HEK293 (cell line): ENCODE measurements around the gene GDI2.

ENCODE experiments used
- CTCF ChIA-PET: fragments of 350-600 bp; formaldehyde crosslinking; extraction: SDS; loops from one replicate; lab custom pipeline; 2021; ENCODE audit warnings: antibody characterized with exemption; lab: Yijun Ruan, JAX
- POLR2A ChIA-PET: fragments of 300-600 bp; formaldehyde crosslinking; extraction: SDS; loops from one replicate; lab custom pipeline; 2020; ENCODE audit warnings: antibody characterized with exemption, inconsistent platforms; lab: Yijun Ruan, JAX
- H3K27ac ChIP-seq: fragments of 200-500 bp; sonication (Bioruptor generic); 2 replicates; pipeline ENCODE4 v1.5.1; 2014; ENCODE audit warnings: low read depth, low read length, control low read depth, inconsistent platforms; ENCODE audit errors: extremely low read depth
- H3K36me3 ChIP-seq, 2 experiments: fragments of 200-500 bp in 1 of 2; sonication (Bioruptor generic) in 1 of 2; 1 replicate in 1 of 2; 2 replicates in 1 of 2; pipeline ENCODE4 v1.5.1; 2014 to 2017; ENCODE audit warnings: inconsistent platforms in 2 of 2, low read length in 2 of 2; ENCODE audit not compliant: control insufficient read depth in 2 of 2, insufficient read depth in 1 of 2
- H3K4me1 ChIP-seq: fragments of 200-500 bp; sonication (Bioruptor generic); 2 replicates; pipeline ENCODE4 v1.5.1; 2014; ENCODE audit warnings: mild to moderate bottlenecking, low read length, inconsistent platforms; ENCODE audit not compliant: control insufficient read depth, insufficient read depth
- H3K4me3 ChIP-seq: 2 replicates; pipeline ENCODE4 v1.5.1; 2011; ENCODE audit warnings: low read depth, mild to moderate bottlenecking, control low read depth, low read length, moderate library complexity
- H3K9me3 ChIP-seq: fragments of 200-500 bp; sonication (Bioruptor generic); 2 replicates; pipeline ENCODE4 v1.5.1; 2014; ENCODE audit warnings: low read depth, low read length, inconsistent platforms; ENCODE audit not compliant: control insufficient read depth, insufficient read depth
- ATF2 ChIP-seq: fragments of 450-650 bp; formaldehyde crosslinking; IDR thresholded peaks from 2 replicates; pipeline ENCODE4 v1.5.1; 2016; ENCODE audit warnings: missing biosample characterization, missing genetic modification characterization, low read depth
- BCL6B ChIP-seq: fragments of 450-650 bp; formaldehyde crosslinking; IDR thresholded peaks from 2 replicates; pipeline ENCODE4 v1.5.1; 2017; ENCODE audit warnings: missing biosample characterization, missing genetic modification characterization
- GLIS1 ChIP-seq: fragments of 450-650 bp; formaldehyde crosslinking; IDR thresholded peaks from 2 replicates; pipeline ENCODE4 v1.5.1; 2016; ENCODE audit warnings: missing biosample characterization, missing genetic modification characterization
- OSR2 ChIP-seq: fragments of 450-650 bp; formaldehyde crosslinking; IDR thresholded peaks from 2 replicates; pipeline ENCODE4 v1.5.1; 2016; ENCODE audit warnings: missing biosample characterization, missing genetic modification characterization
- SP2 ChIP-seq: fragments of 450-650 bp; formaldehyde crosslinking; IDR thresholded peaks from 2 replicates; pipeline ENCODE4 v1.5.1; 2016; ENCODE audit warnings: missing biosample characterization, missing genetic modification characterization
- SP7 ChIP-seq: fragments of 450-650 bp; formaldehyde crosslinking; IDR thresholded peaks from 2 replicates; pipeline ENCODE4 v1.5.1; 2016; ENCODE audit warnings: missing biosample characterization, missing genetic modification characterization
- ZBTB6 ChIP-seq: fragments of 450-650 bp; formaldehyde crosslinking; IDR thresholded peaks from 2 replicates; pipeline ENCODE4 v1.5.1; 2017; ENCODE audit warnings: missing biosample characterization, missing genetic modification characterization
- ZFP3 ChIP-seq: fragments of 450-650 bp; formaldehyde crosslinking; IDR thresholded peaks from 2 replicates; pipeline ENCODE4 v1.5.1; 2016; ENCODE audit warnings: low read depth, missing biosample characterization, missing genetic modification characterization
- ZFP69B ChIP-seq: fragments of 450-650 bp; formaldehyde crosslinking; IDR thresholded peaks from 2 replicates; pipeline ENCODE4 v1.5.1; 2016; ENCODE audit warnings: missing biosample characterization, missing genetic modification characterization
- ZNF121 ChIP-seq: fragments of 450-650 bp; formaldehyde crosslinking; IDR thresholded peaks from 2 replicates; pipeline ENCODE4 v1.5.1; 2016; ENCODE audit warnings: missing biosample characterization, missing genetic modification characterization
- ZNF174 ChIP-seq: fragments of 450-650 bp; formaldehyde crosslinking; IDR thresholded peaks from 2 replicates; pipeline ENCODE4 v1.5.0; 2017; ENCODE audit warnings: missing biosample characterization, mild to moderate bottlenecking, missing genetic modification characterization
- ZNF391 ChIP-seq: fragments of 450-650 bp; formaldehyde crosslinking; IDR thresholded peaks from 2 replicates; pipeline ENCODE4 v1.5.1; 2016; ENCODE audit warnings: low read depth, missing biosample characterization, missing genetic modification characterization, borderline replicate concordance
- ZNF558 ChIP-seq: fragments of 450-650 bp; formaldehyde crosslinking; IDR thresholded peaks from 2 replicates; pipeline ENCODE4 v1.5.1; 2016; ENCODE audit warnings: missing biosample characterization, missing genetic modification characterization
- ZNF571 ChIP-seq: fragments of 450-650 bp; formaldehyde crosslinking; IDR thresholded peaks from 2 replicates; pipeline ENCODE4 v1.5.0; 2017; ENCODE audit warnings: missing biosample characterization, missing genetic modification characterization
- ZNF76 ChIP-seq: fragments of 450-650 bp; formaldehyde crosslinking; IDR thresholded peaks from 2 replicates; pipeline ENCODE4; 2016; ENCODE audit warnings: low read depth, missing biosample characterization, missing genetic modification characterization, borderline replicate concordance

The GDI2 gene

GRCh38 chr10:5760515-5760914 is 52.7 kb downstream of the GDI2 start:
- TF ChIP-seq SP2 (tag by site-specific recombination) (no peak), ATF2 (tag by site-specific recombination) (peak; percentile 79), ZFP3 (tag by site-specific recombination) (no peak)
- H3K27ac ChIP-seq: no peak overlapping the region
- POLR2A ChIA-PET: no interaction called here
- H3K36me3 ChIP-seq: peaks cover 46 to 94% of the 10 kb centered on the region in 2 experiments
- H3K9me3 ChIP-seq: no peaks in the 10 kb centered on the region
- CTCF ChIA-PET: no interaction called here
- H3K4me3 ChIP-seq: no peak overlapping the region
- no peaks in the 10 kb centered on the region for H3K4me1 ChIP-seq

- ChIA-PET CTCF (no interaction called here), POLR2A (interaction anchor here (0.6 kb wide), 1 partner anchor 102 kb away, joined by 3 read pairs; no protein-coding TSS in a partner anchor)
- H3K27ac ChIP-seq: no peak overlapping the region
These were observed 54.3 kb downstream of the GDI2 start for GRCh38 chr10:5758927-5759326.

GRCh38 chr10:5757766-5758517 is 55.3 kb downstream of the GDI2 start:
- no peak overlapping the region for H3K4me3 ChIP-seq
- TF ChIP-seq BCL6B (tag by site-specific recombination): no peak
- TF ChIP-seq ZNF121 (tag by site-specific recombination): peak; percentile 86
- no peaks in the 10 kb centered on the region for H3K4me1 ChIP-seq
- ChIA-PET POLR2A (no interaction called here), CTCF (interaction anchor here (0.6 kb wide), 2 partner anchors 79 to 414 kb away, joined by 3 read pairs; no protein-coding TSS in a partner anchor)
- H3K9me3 ChIP-seq: no peaks in the 10 kb centered on the region
- peaks cover 38 to 71% of the 10 kb centered on the region in 2 experiments for H3K36me3 ChIP-seq
- no peak overlapping the region for H3K27ac ChIP-seq

More at GRCh38 chr10:5758927-5759326, 54.3 kb downstream of the GDI2 start:
- H3K9me3 ChIP-seq: no peaks in the 10 kb centered on the region
- TF ChIP-seq GLIS1 (tag by site-specific recombination) (no peak), ZNF558 (tag by site-specific recombination) (no peak)
- TF ChIP-seq, all 188 proteins: peak for 0
- Histone ChIP-seq H3K4me1 (no peaks in the 10 kb centered on the region), H3K4me3 (no peak overlapping the region), H3K36me3 (peaks cover 40 to 80% of the 10 kb centered on the region in 2 experiments)

- no peak overlapping the region for H3K27ac ChIP-seq
- H3K9me3 ChIP-seq: no peaks in the 10 kb centered on the region
- H3K4me1 ChIP-seq: no peaks in the 10 kb centered on the region
- H3K36me3 ChIP-seq: peaks cover 11 to 65% of the 10 kb centered on the region in 2 experiments
- H3K4me3 ChIP-seq: no peak overlapping the region
- TF ChIP-seq ZNF391 (tag by site-specific recombination) (no peak), ZNF76 (tag by site-specific recombination) (no peak), ZNF571 (no peak), ZBTB6 (no peak), ZNF174 (tag by site-specific recombination) (no peak), OSR2 (tag by site-specific recombination) (no peak), SP7 (tag by site-specific recombination) (no peak), ZFP69B (no peak)
- POLR2A ChIA-PET: no interaction called here
- CTCF ChIA-PET: interaction anchor here (0.6 kb wide), 1 partner anchor 111 kb away, joined by 3 read pairs; no protein-coding TSS in a partner anchor
These were observed 60.8 kb downstream of the GDI2 start for GRCh38 chr10:5752301-5752871.
